Esophagus muscularis mucosa (tissue), 4 donors: ENCODE measurements around the gene GABARAPL1. TPM values are rescaled to one million over a fixed set of nuclear protein-coding genes. Genes with fewer than 3 reads are reported as not detected.
"Not testable (repeated sequence)": the region's sequence is repeated elsewhere in the genome, so short reads cannot be mapped to it uniquely, and the experiment has no call there.

Experiments
- DNase-seq: peaks from one replicate; pipeline ENCODE4 v3.0.0-alpha.2; 2017; ENCODE audit errors: extremely low spot score
- H3K27ac ChIP-seq, 4 donors: fragments of 200-600 bp; sonication (generic); replicated peaks in 1 of 4; 1 replicate in 3 of 4; 2 replicates in 1 of 4; pipeline ENCODE4 v1.5.1; 2016 to 2019; ENCODE audit warnings: mild to moderate bottlenecking in 1 of 4
- H3K27me3 ChIP-seq, 4 donors: fragments of 200-600 bp; sonication (generic); one replicate each; pipeline versions ENCODE4 v1.5.1 to v1.6.0; 2016 to 2019
- H3K36me3 ChIP-seq, 4 donors: fragments of 200-600 bp; sonication (generic); one replicate each; pipeline ENCODE4 v1.5.1; 2016 to 2019
- H3K4me1 ChIP-seq, 4 donors: fragments of 200-600 bp; sonication (generic); one replicate each; pipeline ENCODE4 v1.5.1; 2016 to 2019
- H3K4me3 ChIP-seq, 4 donors: fragments of 200-600 bp; sonication (generic); 1 replicate in 2 of 4; 2 replicates in 2 of 4; pipeline ENCODE4 v1.5.1; 2016 to 2019; ENCODE audit warnings: mild to moderate bottlenecking in 4 of 4, moderate library complexity in 1 of 4
- H3K9me3 ChIP-seq, 4 donors: fragments of 200-600 bp; sonication (generic); 1 replicate in 3 of 4; 2 replicates in 1 of 4; pipeline ENCODE4 v1.5.1; 2016 to 2019
- CTCF ChIP-seq, 3 experiments: fragments of 200-600 bp in 2 of 3; fragments of 450-650 bp in 1 of 3; sonication (generic) in 2 of 3; IDR thresholded peaks; one replicate each; pipeline ENCODE4 v1.5.1; 2017 to 2019; ENCODE audit warnings: antibody characterized with exemption in 3 of 3, mild to moderate bottlenecking in 2 of 3, moderate library complexity in 1 of 3
- EP300 ChIP-seq: sonication (generic); formaldehyde crosslinking; IDR thresholded peaks from one replicate; pipeline ENCODE4 v1.6.1; 2017; ENCODE audit warnings: antibody characterized with exemption
- POLR2A ChIP-seq: fragments of 450-650 bp; IDR thresholded peaks from one replicate; pipeline ENCODE4 v1.6.1; 2017; ENCODE audit warnings: antibody characterized with exemption, moderate library complexity, mild to moderate bottlenecking, low read depth
- POLR2AphosphoS5 ChIP-seq, 2 donors: sonication (generic); formaldehyde crosslinking; IDR thresholded peaks; one replicate each; pipeline ENCODE4 v1.6.1; 2017; ENCODE audit warnings: antibody characterized with exemption in 2 of 2
- WGBS: methylation state at CpG from one replicate; pipeline ENCODE4 v1.1.5; 2018; 5-methylcytosine and 5-hydroxymethylcytosine counted together
- intact Hi-C: fragments of 100-400 bp; cut with DNase I; formaldehyde crosslinking; loops from one replicate; pipeline ENCODE4 v1.15.1; 2023
- total RNA-seq, 4 donors: library from RNA; depleted of rRNA; stranded (reverse); fragments of >200 nt; gene quantifications; one replicate each; pipeline versions ENCODE4 v1.1.0 to v1.2.1, GENCODE V29; 2016

Gene GABARAPL1
- total RNA-seq, 4 donors from 2014 or later = 142 to 352 (median 213) TPM

DNA sequence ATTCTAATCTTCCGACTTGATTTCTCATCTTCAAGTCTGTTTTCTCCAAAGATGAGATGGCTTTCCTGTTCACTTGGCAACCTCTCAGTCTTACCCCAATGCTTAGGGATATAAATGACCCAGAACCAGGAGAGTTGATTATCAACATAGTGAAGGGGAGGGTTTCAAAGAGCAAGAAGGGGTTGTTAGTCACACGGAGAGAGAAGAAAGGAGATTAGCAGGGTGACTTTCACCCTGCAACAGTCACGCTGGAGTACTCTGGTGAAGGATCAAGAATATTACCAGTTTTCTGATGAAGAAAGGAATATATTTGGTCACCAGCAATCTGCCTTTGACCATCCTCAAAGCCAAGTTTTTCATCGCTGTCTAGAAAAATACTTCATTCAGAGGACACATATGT is 33.9 kb upstream of the GABARAPL1 start, which contains the start of gene TMEM52B:
Gene TMEM52B (plus strand): TSS at position 212 of the 400 bp plus-strand sequence. CDS start 543 bp downstream, outside the sequence.
- Histone ChIP-seq H3K27ac (no peak within 1 kb of the TSS), H3K36me3 (no peaks in the 10 kb centered on the region), H3K9me3 (no peaks in the 10 kb centered on the region), H3K4me3 (no peak within 1 kb of the TSS), H3K27me3 (no peaks in the 10 kb centered on the region), H3K4me1 (peaks cover 0 to 13% (median 5%) of the 10 kb centered on the region in 4 donors)
- WGBS = 71% methylated on average over 4 of the region's 4 CpGs
- intact Hi-C loops = no loop called here
- TF ChIP-seq POLR2A = no peak
- DNase-seq = no peak

GRCh38 chr12:10179776-10180181 is 32.9 kb upstream of the GABARAPL1 start:
- H3K9me3 ChIP-seq = no peaks in the 10 kb centered on the region
- 77% methylated on average over 5 of the region's 5 CpGs for WGBS
- intact Hi-C loops = no loop called here
- H3K4me1 ChIP-seq = peaks cover 0 to 23% (median 13%) of the 10 kb centered on the region in 4 donors
- no peaks in the 10 kb centered on the region for H3K36me3 ChIP-seq
- DNase-seq = no peak
- no peak for TF ChIP-seq CTCF (IDR thresholded peaks at IDR 0.05)
- TF ChIP-seq POLR2A = no peak
- TF ChIP-seq EP300 = no peak
- TF ChIP-seq POLR2AphosphoS5 (IDR thresholded peaks at IDR 0.05) = no peak
- H3K27ac ChIP-seq = no peak overlapping the region
- no peaks in the 10 kb centered on the region for H3K27me3 ChIP-seq
- no peak overlapping the region for H3K4me3 ChIP-seq

GRCh38 chr12:10182354-10183049 is 30.2 kb upstream of the GABARAPL1 start:
- TF ChIP-seq EP300 (no peak), CTCF (IDR thresholded peaks at IDR 0.05) (no peak), POLR2AphosphoS5 (IDR thresholded peaks at IDR 0.05) (peak in 1 of 2 donors; percentile 42), POLR2A (no peak)
- intact Hi-C loops = no loop called here
- Histone ChIP-seq H3K4me1 (peaks cover 0 to 33% (median 26%) of the 10 kb centered on the region in 4 donors), H3K9me3 (no peaks in the 10 kb centered on the region), H3K36me3 (no peaks in the 10 kb centered on the region), H3K4me3 (no peak overlapping the region), H3K27ac (peak overlapping the region in 1 of 4 donors; percentile 14), H3K27me3 (no peaks in the 10 kb centered on the region)
- DNase-seq = no peak
- WGBS = 37% methylated on average over 5 of the region's 5 CpGs

GRCh38 chr12:10184261-10184843 is 28.3 kb upstream of the GABARAPL1 start:
- Histone ChIP-seq H3K36me3 (no peaks in the 10 kb centered on the region), H3K4me3 (no peak overlapping the region), H3K9me3 (no peaks in the 10 kb centered on the region), H3K27me3 (no peaks in the 10 kb centered on the region), H3K27ac (peak overlapping the region in 2 of 4 donors; percentile 29 to 51), H3K4me1 (peaks cover 0 to 36% (median 28%) of the 10 kb centered on the region in 4 donors)
- 37% methylated on average over 7 of the region's 7 CpGs for WGBS
- intact Hi-C loops = no loop called here
- DNase-seq = peak; percentile 89
- TF ChIP-seq CTCF (IDR thresholded peaks at IDR 0.05) = no peak
- TF ChIP-seq POLR2AphosphoS5 (IDR thresholded peaks at IDR 0.05) = no peak
- TF ChIP-seq EP300 = no peak
- TF ChIP-seq POLR2A = no peak

DNA sequence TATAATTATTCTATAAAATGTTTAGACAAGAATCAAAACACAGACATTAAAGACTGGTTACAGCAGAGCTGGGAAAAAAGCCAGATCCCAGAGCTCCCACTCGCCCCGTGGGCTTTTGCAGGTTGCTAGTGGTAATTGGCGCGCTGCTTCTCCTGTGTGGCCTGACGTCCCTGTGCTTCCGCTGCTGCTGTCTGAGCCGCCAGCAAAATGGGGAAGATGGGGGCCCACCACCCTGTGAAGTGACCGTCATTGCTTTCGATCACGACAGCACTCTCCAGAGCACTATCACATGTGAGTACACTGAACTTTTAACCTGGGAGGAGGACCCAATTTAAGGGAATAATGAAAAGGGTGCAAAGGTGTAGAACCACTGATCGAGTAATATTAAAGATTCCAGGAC is 26.4 kb upstream of the GABARAPL1 start:
- DNase-seq = peak; percentile 91
- 61% methylated on average over 11 of the region's 11 CpGs for WGBS
- H3K27ac ChIP-seq = no peak overlapping the region
- intact Hi-C loops = no loop called here
- no peak overlapping the region for H3K4me3 ChIP-seq
- TF ChIP-seq POLR2A (no peak), POLR2AphosphoS5 (IDR thresholded peaks at IDR 0.05) (no peak), EP300 (no peak), CTCF (IDR thresholded peaks at IDR 0.05) (no peak)
- no peaks in the 10 kb centered on the region for H3K36me3 ChIP-seq
- H3K4me1 ChIP-seq = peaks cover 3 to 55% (median 47%) of the 10 kb centered on the region in 4 donors
- no peaks in the 10 kb centered on the region for H3K9me3 ChIP-seq
- H3K27me3 ChIP-seq = no peaks in the 10 kb centered on the region

GRCh38 chr12:10186958-10187357 is 25.7 kb upstream of the GABARAPL1 start:
- H3K27me3 ChIP-seq, H3K27ac ChIP-seq, H3K4me3 ChIP-seq, H3K36me3 ChIP-seq, intact Hi-C loops, H3K9me3 ChIP-seq: not testable (repeated sequence)
- peaks cover 3 to 62% (median 54%) of the 10 kb centered on the region in 4 donors for H3K4me1 ChIP-seq
- peak; percentile 29 for DNase-seq
- 82% methylated on average over 6 of the region's 6 CpGs for WGBS
